GM23338 (cell line): Measurements from ENCODE around the gene LGI1. TPM values are rescaled to one million over a fixed set of nuclear protein-coding genes. Genes with fewer than 3 reads are reported as not detected.

Experiments
- ATAC-seq: fragments of 200-7000 bp; cut with Tn5 transposase; 3 replicates; pipeline ENCODE4 v1.9.1; 2020
- DNase-seq: peaks from one replicate; pipeline ENCODE4 v3.0.0-alpha.2; 2015; ENCODE audit warnings: low spot score
- H2AFZ ChIP-seq: fragments of 200-600 bp; sonication (generic); 2 replicates; pipeline ENCODE4 v1.8.0; 2016; ENCODE audit warnings: antibody characterized with exemption, mild to moderate bottlenecking, moderate library complexity
- H3F3A ChIP-seq: fragments of 200-600 bp; sonication (generic); replicated peaks from 2 replicates; pipeline ENCODE4 v1.8.0; 2017; ENCODE audit warnings: antibody characterized with exemption, mixed run types, low read depth
- H3K27ac ChIP-seq: fragments of 200-600 bp; sonication (generic); 2 replicates; pipeline ENCODE4 v1.6.1; 2016; ENCODE audit warnings: low read depth
- H3K27me3 ChIP-seq: fragments of 200-600 bp; sonication (generic); 2 replicates; pipeline ENCODE4 v1.8.0; 2016; ENCODE audit warnings: mild to moderate bottlenecking, mixed run types, moderate library complexity; ENCODE audit not compliant: insufficient read depth
- H3K36me3 ChIP-seq: fragments of 200-600 bp; sonication (generic); 2 replicates; pipeline ENCODE4 v1.8.0; 2016; ENCODE audit warnings: mild to moderate bottlenecking; ENCODE audit not compliant: insufficient read depth
- H3K4me1 ChIP-seq: fragments of 200-600 bp; sonication (generic); 2 replicates; pipeline ENCODE4 v1.8.0; 2016; ENCODE audit warnings: mild to moderate bottlenecking, moderate library complexity; ENCODE audit not compliant: insufficient read depth
- H3K4me2 ChIP-seq: fragments of 200-600 bp; sonication (generic); 2 replicates; pipeline ENCODE4 v1.7.1; 2017; ENCODE audit warnings: mixed run types
- H3K4me3 ChIP-seq: fragments of 200-600 bp; sonication (generic); 2 replicates; pipeline ENCODE4 v1.6.1; 2016; ENCODE audit warnings: mixed run types
- H3K79me2 ChIP-seq: fragments of 200-600 bp; sonication (generic); replicated peaks from 2 replicates; pipeline ENCODE4 v1.8.0; 2017; ENCODE audit warnings: mild to moderate bottlenecking; ENCODE audit not compliant: insufficient read depth
- H3K9me2 ChIP-seq: fragments of 200-600 bp; sonication (generic); 2 replicates; pipeline ENCODE4 v1.8.0; 2017; ENCODE audit not compliant: insufficient read depth
- H4K20me1 ChIP-seq: fragments of 200-600 bp; sonication (generic); replicated peaks from 2 replicates; pipeline ENCODE4 v1.8.0; 2017; ENCODE audit warnings: mild to moderate bottlenecking; ENCODE audit not compliant: insufficient read depth
- H3K27ac Mint-ChIP-seq: 2 replicates; pipeline ENCODE4 v1.8.0; 2020; ENCODE audit warnings: inconsistent platforms, mild to moderate bottlenecking, moderate library complexity, mixed read lengths
- H3K27me3 Mint-ChIP-seq: 3 replicates; pipeline ENCODE4 v1.8.0; 2022; ENCODE audit warnings: low read depth, mild to moderate bottlenecking, moderate library complexity, mixed read lengths, inconsistent platforms; ENCODE audit not compliant: insufficient read depth, poor library complexity
- H3K36me3 Mint-ChIP-seq: 3 replicates; pipeline ENCODE4 v1.8.0; 2021; ENCODE audit warnings: low read depth, mild to moderate bottlenecking, inconsistent platforms, moderate library complexity, mixed read lengths
- H3K4me1 Mint-ChIP-seq: 3 replicates; pipeline ENCODE4 v1.8.0; 2020; ENCODE audit warnings: mild to moderate bottlenecking, inconsistent platforms, mixed read lengths
- H3K4me3 Mint-ChIP-seq: 3 replicates; pipeline ENCODE4 v1.8.0; 2021; ENCODE audit warnings: moderate library complexity, mild to moderate bottlenecking, inconsistent platforms, mixed read lengths
- H3K9me3 Mint-ChIP-seq: 3 replicates; pipeline ENCODE4 v1.8.0; 2020; ENCODE audit warnings: moderate library complexity, mild to moderate bottlenecking, inconsistent platforms, mixed read lengths
- CREB1 ChIP-seq: fragments of 250-450 bp; sonication (Bioruptor Pico); IDR thresholded peaks from 2 replicates; pipeline ENCODE4 v1.5.0; 2020; ENCODE audit warnings: low read depth, mild to moderate bottlenecking, moderate library complexity
- EZH2 ChIP-seq: fragments of 200-600 bp; sonication (generic); IDR thresholded peaks from one replicate; pipeline ENCODE4 v1.8.0; 2017; ENCODE audit warnings: antibody characterized with exemption, mild to moderate bottlenecking, low read depth; ENCODE audit not compliant: unreplicated experiment
- EZH2phosphoT487 ChIP-seq: fragments of 200-600 bp; sonication (generic); IDR thresholded peaks from one replicate; pipeline ENCODE4 v1.8.1; 2018; ENCODE audit warnings: antibody characterized with exemption; ENCODE audit not compliant: unreplicated experiment
- JUNB ChIP-seq: IDR thresholded peaks from one replicate; pipeline ENCODE4 v1.6.1; 2016; ENCODE audit warnings: antibody characterized with exemption; ENCODE audit not compliant: unreplicated experiment
- ZNF331 ChIP-seq: fragments of 250-450 bp; sonication (Bioruptor Pico); IDR thresholded peaks from 2 replicates; pipeline ENCODE4 v1.5.0; 2020; ENCODE audit warnings: low read depth, mild to moderate bottlenecking, moderate library complexity
- polyA plus RNA-seq: library from polyadenylated mRNA; unstranded; fragments of >200 nt; fragmentation: Nextera tagmentation; extraction: Ambion mirVana; gene quantifications from 2 replicates; pipeline ENCODE4 v1.2.1, GENCODE V29; 2016
- total RNA-seq: library from RNA; depleted of rRNA; stranded (reverse); fragments of >200 nt; shearing (Covaris generic); gene quantifications from 2 replicates; pipeline ENCODE4 v1.2.3, GENCODE V29; 2014
- TF ChIP-seq, protein P1 (sequence below): fragments of 250-450 bp; sonication (Bioruptor Pico); IDR thresholded peaks from 2 replicates; pipeline ENCODE4 v1.5.0; 2020; ENCODE audit warnings: mild to moderate bottlenecking, moderate library complexity
- TF ChIP-seq, protein P2 (sequence below): IDR thresholded peaks from 2 replicates; pipeline ENCODE4 v1.6.1; 2016; ENCODE audit warnings: antibody characterized with exemption
- TF ChIP-seq, protein P3 (sequence below): IDR thresholded peaks from one replicate; pipeline ENCODE4 v1.6.1; 2018; ENCODE audit warnings: antibody characterized with exemption; ENCODE audit not compliant: unreplicated experiment
- TF ChIP-seq, protein P4 (sequence below), 2 experiments: fragments of 200-600 bp in 1 of 2; sonication (generic) in 1 of 2; conservative IDR thresholded peaks; 2 replicates each; pipeline versions ENCODE4 v1.5.1 to v1.6.1; 2016 to 2017; ENCODE audit warnings: antibody characterized with exemption in 2 of 2, low read depth in 2 of 2, mild to moderate bottlenecking in 2 of 2, moderate library complexity in 1 of 2

Gene LGI1
- total and polyA plus RNA-seq, 2 experiments from 2014 or later, result 0.28 to 0.31 TPM

DNA sequence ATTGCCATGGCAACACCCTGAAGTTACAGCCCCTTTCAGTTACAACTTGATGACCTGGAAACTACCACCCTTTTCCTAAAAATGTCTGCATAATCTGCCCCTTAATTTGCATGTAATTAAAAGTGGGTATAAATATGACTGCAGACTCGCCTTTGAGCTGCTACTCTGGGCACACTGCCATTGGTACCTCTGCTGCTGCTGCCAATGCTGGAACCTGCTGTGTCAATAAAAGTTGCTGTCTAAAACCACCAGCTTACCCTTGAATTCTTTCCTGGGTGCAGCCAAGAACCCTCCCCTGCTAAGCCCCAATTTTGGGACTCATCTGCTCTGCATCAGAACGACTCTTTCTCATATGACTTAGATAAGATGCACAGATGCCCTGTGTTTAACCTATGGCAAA is 45.1 kb upstream of the LGI1 start:
- no peak overlapping the region for H3K27ac Mint-ChIP-seq
- Histone ChIP-seq H3K4me2 (no peak overlapping the region), H3K27ac (no peak overlapping the region), H3K27me3 (no peaks in the 10 kb centered on the region), H3K4me3 (no peak overlapping the region), H2AFZ (no peak overlapping the region), H3F3A (no peaks in the 10 kb centered on the region), H3K9me2 (no peaks in the 10 kb centered on the region), H4K20me1 (no peaks in the 10 kb centered on the region), H3K36me3 (no peaks in the 10 kb centered on the region), H3K79me2 (no peaks in the 10 kb centered on the region), H3K4me1 (peaks cover 12% of the 10 kb centered on the region; the same call in 1 of the 2 replicates)
- no peak overlapping the region for H3K4me3 Mint-ChIP-seq
- H3K4me1 Mint-ChIP-seq, result peaks cover 3% of the 10 kb centered on the region; the same call in 1 of the 3 replicates
- H3K27me3 Mint-ChIP-seq, result peaks cover 3% of the 10 kb centered on the region
- ATAC-seq (no peak), DNase-seq (no peak)
- H3K9me3 Mint-ChIP-seq, result no peaks in the 10 kb centered on the region
- no peaks in the 10 kb centered on the region for H3K36me3 Mint-ChIP-seq
- TF ChIP-seq CREB1 (CRISPR knock-in tag), result no peak
- TF ChIP-seq, protein P1, sequence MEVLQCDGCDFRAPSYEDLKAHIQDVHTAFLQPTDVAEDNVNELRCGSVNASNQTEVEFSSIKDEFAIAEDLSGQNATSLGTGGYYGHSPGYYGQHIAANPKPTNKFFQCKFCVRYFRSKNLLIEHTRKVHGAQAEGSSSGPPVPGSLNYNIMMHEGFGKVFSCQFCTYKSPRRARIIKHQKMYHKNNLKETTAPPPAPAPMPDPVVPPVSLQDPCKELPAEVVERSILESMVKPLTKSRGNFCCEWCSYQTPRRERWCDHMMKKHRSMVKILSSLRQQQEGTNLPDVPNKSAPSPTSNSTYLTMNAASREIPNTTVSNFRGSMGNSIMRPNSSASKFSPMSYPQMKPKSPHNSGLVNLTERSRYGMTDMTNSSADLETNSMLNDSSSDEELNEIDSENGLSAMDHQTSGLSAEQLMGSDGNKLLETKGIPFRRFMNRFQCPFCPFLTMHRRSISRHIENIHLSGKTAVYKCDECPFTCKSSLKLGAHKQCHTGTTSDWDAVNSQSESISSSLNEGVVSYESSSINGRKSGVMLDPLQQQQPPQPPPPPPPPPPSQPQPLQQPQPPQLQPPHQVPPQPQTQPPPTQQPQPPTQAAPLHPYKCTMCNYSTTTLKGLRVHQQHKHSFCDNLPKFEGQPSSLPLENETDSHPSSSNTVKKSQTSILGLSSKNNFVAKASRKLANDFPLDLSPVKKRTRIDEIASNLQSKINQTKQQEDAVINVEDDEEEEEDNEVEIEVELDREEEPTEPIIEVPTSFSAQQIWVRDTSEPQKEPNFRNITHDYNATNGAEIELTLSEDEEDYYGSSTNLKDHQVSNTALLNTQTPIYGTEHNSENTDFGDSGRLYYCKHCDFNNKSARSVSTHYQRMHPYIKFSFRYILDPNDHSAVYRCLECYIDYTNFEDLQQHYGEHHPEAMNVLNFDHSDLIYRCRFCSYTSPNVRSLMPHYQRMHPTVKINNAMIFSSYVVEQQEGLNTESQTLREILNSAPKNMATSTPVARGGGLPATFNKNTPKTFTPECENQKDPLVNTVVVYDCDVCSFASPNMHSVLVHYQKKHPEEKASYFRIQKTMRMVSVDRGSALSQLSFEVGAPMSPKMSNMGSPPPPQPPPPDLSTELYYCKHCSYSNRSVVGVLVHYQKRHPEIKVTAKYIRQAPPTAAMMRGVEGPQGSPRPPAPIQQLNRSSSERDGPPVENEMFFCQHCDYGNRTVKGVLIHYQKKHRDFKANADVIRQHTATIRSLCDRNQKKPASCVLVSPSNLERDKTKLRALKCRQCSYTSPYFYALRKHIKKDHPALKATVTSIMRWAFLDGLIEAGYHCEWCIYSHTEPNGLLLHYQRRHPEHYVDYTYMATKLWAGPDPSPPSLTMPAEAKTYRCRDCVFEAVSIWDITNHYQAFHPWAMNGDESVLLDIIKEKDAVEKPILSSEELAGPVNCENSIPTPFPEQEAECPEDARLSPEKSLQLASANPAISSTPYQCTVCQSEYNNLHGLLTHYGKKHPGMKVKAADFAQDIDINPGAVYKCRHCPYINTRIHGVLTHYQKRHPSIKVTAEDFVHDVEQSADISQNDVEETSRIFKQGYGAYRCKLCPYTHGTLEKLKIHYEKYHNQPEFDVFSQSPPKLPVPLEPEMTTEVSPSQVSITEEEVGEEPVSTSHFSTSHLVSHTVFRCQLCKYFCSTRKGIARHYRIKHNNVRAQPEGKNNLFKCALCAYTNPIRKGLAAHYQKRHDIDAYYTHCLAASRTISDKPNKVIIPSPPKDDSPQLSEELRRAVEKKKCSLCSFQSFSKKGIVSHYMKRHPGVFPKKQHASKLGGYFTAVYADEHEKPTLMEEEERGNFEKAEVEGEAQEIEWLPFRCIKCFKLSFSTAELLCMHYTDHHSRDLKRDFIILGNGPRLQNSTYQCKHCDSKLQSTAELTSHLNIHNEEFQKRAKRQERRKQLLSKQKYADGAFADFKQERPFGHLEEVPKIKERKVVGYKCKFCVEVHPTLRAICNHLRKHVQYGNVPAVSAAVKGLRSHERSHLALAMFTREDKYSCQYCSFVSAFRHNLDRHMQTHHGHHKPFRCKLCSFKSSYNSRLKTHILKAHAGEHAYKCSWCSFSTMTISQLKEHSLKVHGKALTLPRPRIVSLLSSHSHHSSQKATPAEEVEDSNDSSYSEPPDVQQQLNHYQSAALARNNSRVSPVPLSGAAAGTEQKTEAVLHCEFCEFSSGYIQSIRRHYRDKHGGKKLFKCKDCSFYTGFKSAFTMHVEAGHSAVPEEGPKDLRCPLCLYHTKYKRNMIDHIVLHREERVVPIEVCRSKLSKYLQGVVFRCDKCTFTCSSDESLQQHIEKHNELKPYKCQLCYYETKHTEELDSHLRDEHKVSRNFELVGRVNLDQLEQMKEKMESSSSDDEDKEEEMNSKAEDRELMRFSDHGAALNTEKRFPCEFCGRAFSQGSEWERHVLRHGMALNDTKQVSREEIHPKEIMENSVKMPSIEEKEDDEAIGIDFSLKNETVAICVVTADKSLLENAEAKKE (CRISPR knock-in tag), result no peak
- TF ChIP-seq, protein P2, sequence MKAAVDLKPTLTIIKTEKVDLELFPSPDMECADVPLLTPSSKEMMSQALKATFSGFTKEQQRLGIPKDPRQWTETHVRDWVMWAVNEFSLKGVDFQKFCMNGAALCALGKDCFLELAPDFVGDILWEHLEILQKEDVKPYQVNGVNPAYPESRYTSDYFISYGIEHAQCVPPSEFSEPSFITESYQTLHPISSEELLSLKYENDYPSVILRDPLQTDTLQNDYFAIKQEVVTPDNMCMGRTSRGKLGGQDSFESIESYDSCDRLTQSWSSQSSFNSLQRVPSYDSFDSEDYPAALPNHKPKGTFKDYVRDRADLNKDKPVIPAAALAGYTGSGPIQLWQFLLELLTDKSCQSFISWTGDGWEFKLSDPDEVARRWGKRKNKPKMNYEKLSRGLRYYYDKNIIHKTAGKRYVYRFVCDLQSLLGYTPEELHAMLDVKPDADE, result no peak
- no peak for TF ChIP-seq ZNF331 (CRISPR knock-in tag)
- no peak for TF ChIP-seq JUNB
- no peak for TF ChIP-seq EZH2phosphoT487
- TF ChIP-seq, protein P3, sequence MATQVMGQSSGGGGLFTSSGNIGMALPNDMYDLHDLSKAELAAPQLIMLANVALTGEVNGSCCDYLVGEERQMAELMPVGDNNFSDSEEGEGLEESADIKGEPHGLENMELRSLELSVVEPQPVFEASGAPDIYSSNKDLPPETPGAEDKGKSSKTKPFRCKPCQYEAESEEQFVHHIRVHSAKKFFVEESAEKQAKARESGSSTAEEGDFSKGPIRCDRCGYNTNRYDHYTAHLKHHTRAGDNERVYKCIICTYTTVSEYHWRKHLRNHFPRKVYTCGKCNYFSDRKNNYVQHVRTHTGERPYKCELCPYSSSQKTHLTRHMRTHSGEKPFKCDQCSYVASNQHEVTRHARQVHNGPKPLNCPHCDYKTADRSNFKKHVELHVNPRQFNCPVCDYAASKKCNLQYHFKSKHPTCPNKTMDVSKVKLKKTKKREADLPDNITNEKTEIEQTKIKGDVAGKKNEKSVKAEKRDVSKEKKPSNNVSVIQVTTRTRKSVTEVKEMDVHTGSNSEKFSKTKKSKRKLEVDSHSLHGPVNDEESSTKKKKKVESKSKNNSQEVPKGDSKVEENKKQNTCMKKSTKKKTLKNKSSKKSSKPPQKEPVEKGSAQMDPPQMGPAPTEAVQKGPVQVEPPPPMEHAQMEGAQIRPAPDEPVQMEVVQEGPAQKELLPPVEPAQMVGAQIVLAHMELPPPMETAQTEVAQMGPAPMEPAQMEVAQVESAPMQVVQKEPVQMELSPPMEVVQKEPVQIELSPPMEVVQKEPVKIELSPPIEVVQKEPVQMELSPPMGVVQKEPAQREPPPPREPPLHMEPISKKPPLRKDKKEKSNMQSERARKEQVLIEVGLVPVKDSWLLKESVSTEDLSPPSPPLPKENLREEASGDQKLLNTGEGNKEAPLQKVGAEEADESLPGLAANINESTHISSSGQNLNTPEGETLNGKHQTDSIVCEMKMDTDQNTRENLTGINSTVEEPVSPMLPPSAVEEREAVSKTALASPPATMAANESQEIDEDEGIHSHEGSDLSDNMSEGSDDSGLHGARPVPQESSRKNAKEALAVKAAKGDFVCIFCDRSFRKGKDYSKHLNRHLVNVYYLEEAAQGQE, result no peak
- TF ChIP-seq EZH2, result no peak
- TF ChIP-seq, protein P4, sequence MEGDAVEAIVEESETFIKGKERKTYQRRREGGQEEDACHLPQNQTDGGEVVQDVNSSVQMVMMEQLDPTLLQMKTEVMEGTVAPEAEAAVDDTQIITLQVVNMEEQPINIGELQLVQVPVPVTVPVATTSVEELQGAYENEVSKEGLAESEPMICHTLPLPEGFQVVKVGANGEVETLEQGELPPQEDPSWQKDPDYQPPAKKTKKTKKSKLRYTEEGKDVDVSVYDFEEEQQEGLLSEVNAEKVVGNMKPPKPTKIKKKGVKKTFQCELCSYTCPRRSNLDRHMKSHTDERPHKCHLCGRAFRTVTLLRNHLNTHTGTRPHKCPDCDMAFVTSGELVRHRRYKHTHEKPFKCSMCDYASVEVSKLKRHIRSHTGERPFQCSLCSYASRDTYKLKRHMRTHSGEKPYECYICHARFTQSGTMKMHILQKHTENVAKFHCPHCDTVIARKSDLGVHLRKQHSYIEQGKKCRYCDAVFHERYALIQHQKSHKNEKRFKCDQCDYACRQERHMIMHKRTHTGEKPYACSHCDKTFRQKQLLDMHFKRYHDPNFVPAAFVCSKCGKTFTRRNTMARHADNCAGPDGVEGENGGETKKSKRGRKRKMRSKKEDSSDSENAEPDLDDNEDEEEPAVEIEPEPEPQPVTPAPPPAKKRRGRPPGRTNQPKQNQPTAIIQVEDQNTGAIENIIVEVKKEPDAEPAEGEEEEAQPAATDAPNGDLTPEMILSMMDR (conservative IDR thresholded peaks at IDR 0.05; ENCODE audit: low read depth in 2 of 2), result no peak
